Cortex of kidney (tissue), 1 donor: ENCODE measurements around the gene KRTAP12-3.

ENCODE experiments used
- DNase-seq: peaks from one replicate; lab custom pipeline; 2025; lab: John Stamatoyannopoulos, UW

The KRTAP12-3 gene

DNA sequence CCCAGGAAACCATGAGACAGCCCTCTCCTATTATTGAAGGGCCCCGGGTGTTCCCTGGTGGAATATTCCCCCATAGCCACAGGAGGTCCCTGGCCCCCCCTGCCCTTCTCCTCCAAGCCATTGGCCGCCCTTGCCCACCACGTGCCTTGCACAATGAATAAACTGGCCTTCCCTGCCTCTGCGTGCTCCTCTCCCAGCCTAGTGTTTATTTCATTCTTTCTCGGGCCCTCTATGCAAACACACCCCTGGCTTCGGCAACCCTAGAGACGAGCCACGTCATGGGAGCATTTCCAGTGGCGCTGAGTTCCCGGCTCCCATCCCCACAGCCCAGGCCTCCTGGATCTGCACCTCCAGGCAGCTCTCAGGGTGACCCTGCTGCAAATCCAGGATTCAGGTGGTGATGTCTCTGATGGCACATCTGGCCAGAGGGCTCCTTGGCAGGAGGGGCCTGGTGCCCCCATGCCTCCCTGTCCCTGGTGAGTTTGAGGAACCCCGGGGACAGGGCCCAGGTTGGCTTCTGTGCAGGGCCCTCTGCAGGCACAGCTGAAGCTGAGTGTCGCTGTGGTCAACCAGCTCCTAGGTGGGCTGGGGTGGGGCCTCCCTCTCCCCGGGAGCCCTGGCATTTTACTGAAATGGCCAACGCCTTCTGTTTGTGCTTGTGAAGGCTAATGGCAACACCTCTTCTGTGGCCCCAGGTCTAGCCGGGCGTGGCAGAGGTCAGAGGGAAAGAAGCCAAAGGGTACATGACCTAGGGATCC lies 45.4 kb downstream of the KRTAP12-3 start:
- no peak for DNase-seq

DNA sequence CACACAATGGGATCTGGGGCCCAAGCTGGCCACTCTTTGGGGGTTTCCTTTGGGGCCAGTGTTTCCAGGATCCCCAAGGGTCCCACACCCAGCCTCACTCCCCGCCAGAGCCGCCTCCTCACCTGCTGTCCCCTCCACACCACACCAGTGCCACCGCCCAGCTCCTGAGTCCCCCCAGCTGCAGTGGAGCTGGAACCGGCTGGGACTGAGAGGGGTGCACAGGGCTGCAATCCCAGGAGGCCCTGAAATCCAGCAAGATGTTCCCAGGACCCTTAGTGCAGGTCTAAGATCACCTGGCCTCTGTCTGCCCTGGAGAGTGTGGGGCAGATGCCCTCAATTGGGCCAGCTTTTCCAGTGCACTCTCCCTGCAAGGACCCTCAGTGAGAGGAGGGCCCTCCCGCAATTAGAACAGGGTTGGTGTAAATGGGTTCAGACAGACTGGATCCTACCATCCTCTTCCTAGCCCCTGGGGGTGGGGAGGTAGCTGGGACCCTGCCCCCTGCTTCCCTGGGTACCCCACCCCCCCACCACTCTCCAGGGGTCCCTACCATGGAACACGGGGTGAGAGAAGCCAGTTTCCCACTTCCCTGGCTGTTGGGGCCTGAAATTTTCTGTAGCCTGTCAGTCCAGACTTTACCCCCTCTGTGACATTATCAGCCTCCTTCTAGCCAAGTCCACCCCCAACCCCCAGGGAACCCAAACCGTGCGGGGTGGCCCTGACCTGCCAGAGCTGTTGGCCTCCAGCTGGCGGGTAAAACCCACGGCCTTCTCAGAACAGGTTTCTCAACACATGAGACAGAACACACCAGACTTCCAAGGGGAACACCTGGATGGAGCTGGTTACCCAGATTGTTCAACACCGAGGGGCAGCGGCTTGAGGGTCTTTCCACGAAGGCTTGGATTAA lies 46.3 kb downstream of the KRTAP12-3 start:
- DNase-seq, result no peak

DNA sequence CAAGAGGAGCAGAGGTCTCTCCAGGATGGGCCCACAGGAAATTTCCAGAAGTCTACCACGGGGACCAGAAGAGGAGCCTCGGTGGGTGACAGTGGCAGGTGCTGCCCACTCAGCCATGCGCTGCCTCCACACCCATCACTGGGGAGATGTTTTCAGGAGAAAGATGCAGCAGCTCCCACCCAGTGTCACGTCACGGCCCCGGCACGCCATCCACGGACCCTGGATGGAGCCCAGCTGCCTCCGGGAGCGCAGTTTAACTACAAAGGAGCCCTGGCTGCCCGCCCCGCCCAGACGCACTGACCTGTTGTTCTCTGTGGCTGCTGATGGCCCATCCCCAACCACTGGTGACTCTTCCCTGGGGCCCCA lies 46.9 kb downstream of the KRTAP12-3 start:
- DNase-seq, result no peak

DNA sequence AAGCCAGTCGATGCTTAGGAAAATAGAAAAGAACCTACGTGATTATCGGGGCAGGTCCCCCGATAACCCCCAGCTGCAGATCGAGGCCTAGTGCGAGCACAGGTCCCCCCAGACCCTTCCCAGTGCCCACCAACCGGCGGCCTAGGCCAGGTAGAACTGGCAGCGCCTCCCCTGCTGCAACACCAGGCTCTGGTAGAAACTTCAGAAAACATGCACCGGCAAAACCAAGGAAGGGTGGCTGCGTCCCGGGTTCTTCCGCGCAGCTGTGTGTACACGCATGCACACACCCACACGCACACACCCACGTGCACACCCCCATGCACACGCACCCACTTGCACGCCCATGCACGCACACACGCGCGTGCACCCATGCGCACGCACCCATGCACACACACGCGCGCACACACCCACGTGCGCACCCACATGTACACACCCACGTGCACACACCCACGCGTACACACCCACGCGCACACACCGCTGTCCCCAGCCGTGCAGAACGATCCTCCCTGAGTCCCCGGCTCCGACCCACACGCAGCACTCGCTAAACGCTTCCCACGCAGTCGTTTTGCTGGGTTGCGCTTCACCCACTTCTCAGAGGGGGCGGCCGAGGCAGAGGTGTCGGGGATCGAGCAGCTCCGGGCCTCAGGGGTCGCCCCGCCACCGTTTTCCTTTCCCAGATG lies 48.4 kb downstream of the KRTAP12-3 start:
- no peak for DNase-seq

DNA sequence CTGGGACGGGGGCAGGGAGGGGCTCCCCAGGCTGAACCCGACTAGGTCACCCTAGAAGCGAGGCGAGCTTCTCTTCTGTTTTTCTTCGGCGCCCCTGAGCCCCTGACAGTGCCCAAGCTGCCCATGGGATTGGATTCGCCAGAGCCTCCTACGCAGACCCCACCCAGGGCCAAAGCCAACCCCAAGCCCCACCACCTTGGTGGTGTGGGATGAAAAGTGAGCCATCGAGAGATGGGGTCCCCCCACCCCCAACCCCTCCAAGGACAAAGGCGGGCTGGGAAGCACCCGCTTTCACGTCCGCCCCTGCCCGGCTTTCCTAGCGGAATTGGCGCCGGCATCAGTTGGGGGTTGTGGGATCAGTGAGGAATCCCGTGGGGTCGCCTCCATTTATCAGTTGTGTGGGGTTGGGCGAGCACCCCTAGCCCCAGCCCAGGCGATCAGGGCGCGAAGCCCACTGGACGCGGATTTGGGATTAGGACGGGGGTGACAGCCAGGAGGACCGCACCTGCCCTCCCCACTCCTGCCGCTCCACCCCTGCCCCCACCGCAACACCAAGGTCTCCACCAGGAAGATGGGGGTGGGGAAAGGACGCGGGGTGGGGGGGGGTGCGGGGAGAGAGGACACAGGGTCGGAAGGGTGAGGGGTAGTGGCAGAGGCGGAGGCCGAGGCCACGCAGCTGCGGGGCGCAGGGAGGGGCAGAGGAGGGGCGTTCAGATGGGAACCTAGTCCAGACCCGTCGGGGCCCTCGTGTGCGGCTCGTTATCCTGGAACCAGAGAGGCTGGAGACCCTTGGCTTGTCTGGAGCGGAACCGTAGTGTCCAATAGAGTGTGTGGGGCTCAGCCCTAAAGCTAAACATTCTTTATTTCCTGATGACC lies 49.2 kb downstream of the KRTAP12-3 start:
- DNase-seq, result no peak
